Measurements from ENCODE around the gene TMCC1. TPM values are rescaled to one million over a fixed set of nuclear protein-coding genes. Genes with fewer than 3 reads are reported as not detected.
A peak's percentile ranks its signal among the peaks of the same experiment; 100 is the strongest.

TMCC1 gene
- polyA plus RNA-seq, 1 of the 3 experiments (the other 2 are of a cell fraction): 7.2 TPM

DNA sequence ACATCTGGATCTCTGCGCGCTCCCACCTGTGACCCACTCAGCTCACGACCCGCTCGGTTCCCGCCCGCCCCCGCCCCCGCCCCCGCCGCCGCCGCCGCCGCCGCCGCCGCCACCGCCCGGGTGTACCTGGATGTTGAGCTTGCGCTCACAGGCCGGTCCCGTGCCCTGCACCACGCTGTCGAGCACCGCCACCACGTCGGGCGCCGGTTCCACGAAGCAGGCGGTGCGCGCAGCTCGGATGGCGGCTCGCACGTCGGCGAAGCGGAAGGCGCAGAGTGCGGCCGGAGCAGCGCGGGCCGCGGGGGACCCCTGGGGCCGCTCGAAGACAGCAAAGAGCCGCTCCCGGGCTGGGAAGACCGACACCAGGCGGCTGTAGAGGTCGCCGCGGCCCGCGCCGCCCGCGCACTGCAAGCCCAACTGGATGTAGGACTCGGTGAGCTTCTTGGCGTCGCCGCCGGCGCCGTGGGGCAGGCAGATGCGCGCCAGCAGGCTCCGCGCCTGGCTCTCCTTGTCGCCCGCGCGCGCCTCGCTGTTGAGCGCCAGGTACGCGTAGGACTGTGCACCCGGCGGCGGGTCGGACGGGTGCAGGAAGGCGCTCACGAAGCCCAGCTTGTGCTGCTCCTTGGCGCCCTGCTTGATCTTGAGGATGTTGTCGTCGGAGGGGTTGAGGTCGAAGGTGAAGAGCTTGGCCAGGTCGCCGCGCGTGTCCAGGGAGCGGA is 288.1 kb downstream of the TMCC1 start:
- H3K27me3 ChIP-seq (ENCODE audit: insufficient read depth): no peaks in the 10 kb centered on the region
- peak overlapping the region; percentile 45 to 66 for H3K4me3 ChIP-seq (ENCODE audit: low read depth in 2 of 2, low read length in 1 of 2)
- H3K36me3 ChIP-seq (replicated peaks in 1 of 2; ENCODE audit: control insufficient read depth in 1 of 2, insufficient read depth in 2 of 2, low read length in 1 of 2): no peaks in the 10 kb centered on the region
- peaks cover 17% of the 10 kb centered on the region for H3F3A ChIP-seq (replicated peaks; ENCODE audit: insufficient read depth)
- peak overlapping the region; percentile 36; the same call in 1 of the 2 replicates for H3K9ac ChIP-seq
- WGBS (ENCODE audit: low lambda C conversion rate): 4% methylated on average over 16 of the region's 98 CpGs
- ChIA-PET POLR2A (no interaction called here), CTCF (interaction anchor here (0.6 to 2.2 kb wide), 7 partner anchors 11 to 329 kb away, joined by 3 to 10 read pairs (median 3); no protein-coding TSS in a partner anchor)
- H3K9me2 ChIP-seq: no peaks in the 10 kb centered on the region
- no peaks in the 10 kb centered on the region for H3K9me3 ChIP-seq
- H3K79me2 ChIP-seq (ENCODE audit: insufficient read depth): peaks cover 25% of the 10 kb centered on the region
- peaks cover 14% of the 10 kb centered on the region for H4K20me1 ChIP-seq (ENCODE audit: insufficient read depth)
- peak overlapping the region; percentile 86 for H3K4me2 ChIP-seq
- TF ChIP-seq MXI1 (IDR thresholded peaks at IDR 0.05; ENCODE audit: low read depth, low read length) (no peak), FOSL2 (IDR thresholded peaks at IDR 0.05; ENCODE audit: borderline replicate concordance, low read depth) (no peak), GABPA (IDR thresholded peaks at IDR 0.05; ENCODE audit: low read depth) (no peak), RXRA (IDR thresholded peaks at IDR 0.05; ENCODE audit: borderline replicate concordance, low read depth) (no peak), TCF12 (IDR thresholded peaks at IDR 0.05) (no peak), GATA2 (CRISPR knock-in tag; IDR thresholded peaks at IDR 0.05) (no peak), RFX5 (IDR thresholded peaks at IDR 0.05; ENCODE audit: low read length) (no peak), RAD21 (IDR thresholded peaks at IDR 0.05; ENCODE audit: low read length) (no peak), RCOR1 (IDR thresholded peaks at IDR 0.05; ENCODE audit: low read length) (no peak), ELF1 (IDR thresholded peaks at IDR 0.05) (no peak)
- TF ChIP-seq, protein P1, sequence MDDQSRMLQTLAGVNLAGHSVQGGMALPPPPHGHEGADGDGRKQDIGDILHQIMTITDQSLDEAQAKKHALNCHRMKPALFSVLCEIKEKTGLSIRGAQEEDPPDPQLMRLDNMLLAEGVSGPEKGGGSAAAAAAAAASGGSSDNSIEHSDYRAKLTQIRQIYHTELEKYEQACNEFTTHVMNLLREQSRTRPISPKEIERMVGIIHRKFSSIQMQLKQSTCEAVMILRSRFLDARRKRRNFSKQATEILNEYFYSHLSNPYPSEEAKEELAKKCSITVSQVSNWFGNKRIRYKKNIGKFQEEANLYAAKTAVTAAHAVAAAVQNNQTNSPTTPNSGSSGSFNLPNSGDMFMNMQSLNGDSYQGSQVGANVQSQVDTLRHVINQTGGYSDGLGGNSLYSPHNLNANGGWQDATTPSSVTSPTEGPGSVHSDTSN (IDR thresholded peaks at IDR 0.05): no peak
- TF ChIP-seq, protein P2, sequence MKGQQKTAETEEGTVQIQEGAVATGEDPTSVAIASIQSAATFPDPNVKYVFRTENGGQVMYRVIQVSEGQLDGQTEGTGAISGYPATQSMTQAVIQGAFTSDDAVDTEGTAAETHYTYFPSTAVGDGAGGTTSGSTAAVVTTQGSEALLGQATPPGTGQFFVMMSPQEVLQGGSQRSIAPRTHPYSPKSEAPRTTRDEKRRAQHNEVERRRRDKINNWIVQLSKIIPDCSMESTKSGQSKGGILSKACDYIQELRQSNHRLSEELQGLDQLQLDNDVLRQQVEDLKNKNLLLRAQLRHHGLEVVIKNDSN (IDR thresholded peaks at IDR 0.05; ENCODE audit: borderline replicate concordance, low read depth): no peak
- TF ChIP-seq, protein P3, sequence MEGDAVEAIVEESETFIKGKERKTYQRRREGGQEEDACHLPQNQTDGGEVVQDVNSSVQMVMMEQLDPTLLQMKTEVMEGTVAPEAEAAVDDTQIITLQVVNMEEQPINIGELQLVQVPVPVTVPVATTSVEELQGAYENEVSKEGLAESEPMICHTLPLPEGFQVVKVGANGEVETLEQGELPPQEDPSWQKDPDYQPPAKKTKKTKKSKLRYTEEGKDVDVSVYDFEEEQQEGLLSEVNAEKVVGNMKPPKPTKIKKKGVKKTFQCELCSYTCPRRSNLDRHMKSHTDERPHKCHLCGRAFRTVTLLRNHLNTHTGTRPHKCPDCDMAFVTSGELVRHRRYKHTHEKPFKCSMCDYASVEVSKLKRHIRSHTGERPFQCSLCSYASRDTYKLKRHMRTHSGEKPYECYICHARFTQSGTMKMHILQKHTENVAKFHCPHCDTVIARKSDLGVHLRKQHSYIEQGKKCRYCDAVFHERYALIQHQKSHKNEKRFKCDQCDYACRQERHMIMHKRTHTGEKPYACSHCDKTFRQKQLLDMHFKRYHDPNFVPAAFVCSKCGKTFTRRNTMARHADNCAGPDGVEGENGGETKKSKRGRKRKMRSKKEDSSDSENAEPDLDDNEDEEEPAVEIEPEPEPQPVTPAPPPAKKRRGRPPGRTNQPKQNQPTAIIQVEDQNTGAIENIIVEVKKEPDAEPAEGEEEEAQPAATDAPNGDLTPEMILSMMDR (IDR thresholded peaks at IDR 0.05): no peak
- TF ChIP-seq, protein P4, sequence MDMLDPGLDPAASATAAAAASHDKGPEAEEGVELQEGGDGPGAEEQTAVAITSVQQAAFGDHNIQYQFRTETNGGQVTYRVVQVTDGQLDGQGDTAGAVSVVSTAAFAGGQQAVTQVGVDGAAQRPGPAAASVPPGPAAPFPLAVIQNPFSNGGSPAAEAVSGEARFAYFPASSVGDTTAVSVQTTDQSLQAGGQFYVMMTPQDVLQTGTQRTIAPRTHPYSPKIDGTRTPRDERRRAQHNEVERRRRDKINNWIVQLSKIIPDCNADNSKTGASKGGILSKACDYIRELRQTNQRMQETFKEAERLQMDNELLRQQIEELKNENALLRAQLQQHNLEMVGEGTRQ (IDR thresholded peaks at IDR 0.05; ENCODE audit: borderline replicate concordance, low read depth, low read length): no peak
- H3K27ac ChIP-seq (ENCODE audit: low read depth in 2 of 2, low read length in 1 of 2): no peak overlapping the region
- H2AFZ ChIP-seq (ENCODE audit: low read depth): 0 out of 2 replicates have a peak overlapping the region, but pooled peaks have one; percentile 51
- DNase-seq: peak; percentile 78
- peaks cover 4 to 10% of the 10 kb centered on the region in 2 experiments; a peak in 2 of 4 replicates for H3K4me1 ChIP-seq (ENCODE audit: control insufficient read depth in 1 of 2, insufficient read depth in 2 of 2, low read depth in 1 of 2, low read length in 1 of 2)
